ENCODE measurements around the gene COL2A1. TPM values are rescaled to one million over a fixed set of nuclear protein-coding genes. Genes with fewer than 3 reads are reported as not detected.

Gene COL2A1
- total and polyA plus RNA-seq, 9 of the 15 experiments (the other 6 are each of a cell fraction or from before 2014, with no cell fraction given), result 0.46 TPM; not detected in 8

- Histone ChIP-seq H4K20me1 (replicated peaks; ENCODE audit: control insufficient read depth, insufficient read depth, low read length) (no peaks in the 10 kb centered on the region), H3K9ac (ENCODE audit: insufficient read depth in 1 of 2, low read depth in 2 of 2, low read length in 2 of 2) (peak overlapping the region in 1 of 2 experiments; percentile 41; a peak in 1 of 4 replicates), H3K4me3 (no peak overlapping the region), H3K27ac (ENCODE audit: extremely low read depth, low read depth, low read length) (no peak overlapping the region), H3K4me2 (ENCODE audit: insufficient read depth, low read length) (no peak overlapping the region; the same call in 1 of the 2 replicates), H3K9me1 (ENCODE audit: control insufficient read depth, insufficient read depth, low read length) (no peaks in the 10 kb centered on the region), H3K36me3 (ENCODE audit: control insufficient read depth, insufficient read depth, low read length) (no peaks in the 10 kb centered on the region), H3K4me1 (replicated peaks in 1 of 2; ENCODE audit: control insufficient read depth in 2 of 2, insufficient read depth in 2 of 2, low read length in 2 of 2) (peaks cover 8 to 17% of the 10 kb centered on the region in 2 experiments), H3K79me2 (ENCODE audit: control insufficient read depth, insufficient read depth, low read length) (no peaks in the 10 kb centered on the region), H2AFZ (ENCODE audit: low read depth, low read length) (peak overlapping the region; percentile 78), H3K27me3 (ENCODE audit: control insufficient read depth in 2 of 2, insufficient read depth in 2 of 2, low read length in 2 of 2) (no peaks in the 10 kb centered on the region), H3K9me3 (replicated peaks; ENCODE audit: control insufficient read depth, insufficient read depth, low read depth, low read length) (no peaks in the 10 kb centered on the region)
- FAIRE-seq, result no peak
- ATAC-seq, result peak; percentile 6; the same call in 1 of the 3 replicates
- BruUV-seq (replicated peaks), result no TSS peak
- WGBS (ENCODE audit: insufficient coverage, low coverage, missing lambda C conversion rate), result 26% methylated on average over 4 of the region's 4 CpGs
- CTCF ChIA-PET (ENCODE audit: low intra/inter-chr PET ratio), result interaction anchor here (0.6 kb wide), 1 partner anchor 130 kb away, joined by 7 read pairs; no protein-coding TSS in a partner anchor
- DNase-seq (ENCODE audit: extremely low read depth in 1 of 4, low spot score in 3 of 4), result no peak
- TF ChIP-seq PURB (CRISPR knock-in tag; IDR thresholded peaks at IDR 0.05; ENCODE audit: low read depth) (no peak), CCAR2 (IDR thresholded peaks at IDR 0.05; ENCODE audit: low read depth, low read length) (no peak), FOXK2 (conservative IDR thresholded peaks at IDR 0.05 in 1 of 2, IDR thresholded peaks at IDR 0.05 in 1 of 2; ENCODE audit: low read depth in 2 of 2) (0 out of 4 replicates have a peak, but pooled peaks of 1 of the 2 experiments have one; percentile 4), ZNF77 (CRISPR knock-in tag; IDR thresholded peaks at IDR 0.05) (no peak), MYNN (IDR thresholded peaks at IDR 0.05) (no peak), MYNN (CRISPR knock-in tag; IDR thresholded peaks at IDR 0.05) (no peak), MAX (CRISPR knock-in tag; IDR thresholded peaks at IDR 0.05) (peak; percentile 38), CBX1 (IDR thresholded peaks at IDR 0.05; ENCODE audit: low read depth) (no peak), GTF2E2 (tag; IDR thresholded peaks at IDR 0.05) (no peak), MXD1 (CRISPR knock-in tag; IDR thresholded peaks at IDR 0.05; ENCODE audit: borderline replicate concordance, poor library complexity, severe bottlenecking) (no peak), MYBL2 (IDR thresholded peaks at IDR 0.05; ENCODE audit: low read depth) (no peak), MYBL2 (CRISPR knock-in tag; IDR thresholded peaks at IDR 0.05; ENCODE audit: borderline replicate concordance) (no peak), JUN (IDR thresholded peaks at IDR 0.05; ENCODE audit: borderline replicate concordance, low read depth, low read length) (no peak), JUN (CRISPR knock-in tag; IDR thresholded peaks at IDR 0.05; ENCODE audit: borderline replicate concordance) (no peak), CREM (IDR thresholded peaks at IDR 0.05; ENCODE audit: low read depth) (no peak), MAFK (IDR thresholded peaks at IDR 0.05; ENCODE audit: low read length) (no peak), ZNF75A (CRISPR knock-in tag; IDR thresholded peaks at IDR 0.05) (no peak), TEAD2 (tag; IDR thresholded peaks at IDR 0.05) (no peak)
- intact Hi-C loops (cut with micrococcal nuclease) (no loop called here), in situ Hi-C loops (cut with MboI) (no loop called here)
- POLR2A ChIA-PET, result interaction anchor here (0.6 to 1.2 kb wide), 3 partner anchors 25 to 294 kb away, joined by 3 to 5 read pairs (median 3); no protein-coding TSS in a partner anchor
Observed at GRCh38 chr12:48030173-48030650, 25.9 kb upstream of the COL2A1 start.
